ENCODE measurements around the gene RAD51B. TPM values are rescaled to one million over a fixed set of nuclear protein-coding genes. Genes with fewer than 3 reads are reported as not detected.

Gene RAD51B
- polyA plus RNA-seq, 1 experiment = 6.6 TPM

DNA sequence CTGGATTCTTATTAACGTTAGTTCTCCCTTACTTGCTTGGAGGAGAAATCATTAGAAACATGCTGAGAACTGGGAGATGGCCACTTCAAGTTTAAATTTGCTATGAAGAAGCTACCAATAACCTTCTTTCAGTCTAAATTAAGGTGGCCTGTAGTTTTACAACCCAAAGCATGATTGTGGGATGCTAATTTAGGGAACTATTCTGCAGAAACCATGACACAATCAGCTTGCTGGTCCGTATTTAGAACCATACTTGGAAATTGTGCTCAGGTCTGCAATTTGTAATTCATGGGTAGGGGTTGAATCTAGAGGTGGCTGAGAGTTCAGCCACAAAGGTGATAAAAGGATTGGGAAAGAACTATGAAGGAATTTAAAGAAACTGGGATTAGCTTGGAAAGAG is 405.7 kb downstream of the RAD51B start:
- CTCF ChIA-PET = interaction anchor here (0.9 kb wide), 1 partner anchor 281 kb away, joined by 7 read pairs; no protein-coding TSS in a partner anchor
- POLR2A ChIA-PET = no interaction called here
- no peak for TF ChIP-seq CTCF (IDR thresholded peaks at IDR 0.05; ENCODE audit: low read depth, low read length)
- Histone ChIP-seq H3K27ac (ENCODE audit: low read depth, low read length) (no peak overlapping the region), H3K27me3 (ENCODE audit: control insufficient read depth, insufficient read depth, low read length) (no peaks in the 10 kb centered on the region), H3K4me3 (ENCODE audit: low read depth, low read length) (no peak overlapping the region), H3K9me3 (ENCODE audit: control insufficient read depth, insufficient read depth, low read length) (no peaks in the 10 kb centered on the region)
- DNase-seq (ENCODE audit: low read depth, low spot score) = no peak

DNA sequence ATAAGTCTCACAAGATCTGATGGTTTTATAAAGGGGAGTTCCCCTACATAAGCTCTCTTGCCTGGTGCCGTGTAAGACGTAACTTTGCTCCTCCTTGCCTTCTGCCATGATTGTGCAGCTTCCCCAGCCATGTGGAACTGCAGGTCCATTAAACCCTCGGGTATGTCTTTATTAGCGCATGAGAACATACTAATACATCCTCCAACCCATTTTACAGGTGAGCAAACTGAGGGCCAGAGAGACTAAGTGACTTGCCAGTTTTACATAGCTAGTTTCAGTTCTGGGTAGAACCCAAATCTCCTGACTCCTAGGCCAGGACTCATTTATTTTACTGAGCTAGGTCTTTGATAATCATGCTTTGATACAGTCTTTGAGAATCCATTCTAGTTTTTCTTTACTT is 406.9 kb downstream of the RAD51B start:
- POLR2A ChIA-PET = no interaction called here

GRCh38 chr14:68228656-68229055 is 409.1 kb downstream of the RAD51B start:
- Histone ChIP-seq H3K27me3 (ENCODE audit: control insufficient read depth, insufficient read depth, low read length) (no peaks in the 10 kb centered on the region), H3K4me3 (ENCODE audit: low read depth, low read length) (no peak overlapping the region), H3K27ac (ENCODE audit: low read depth, low read length) (no peak overlapping the region), H3K9me3 (ENCODE audit: control insufficient read depth, insufficient read depth, low read length) (no peaks in the 10 kb centered on the region)
- TF ChIP-seq CTCF (IDR thresholded peaks at IDR 0.05; ENCODE audit: low read depth, low read length) = no peak
- POLR2A ChIA-PET = no interaction called here
- CTCF ChIA-PET = interaction anchor here (1.2 to 1.3 kb wide), 2 partner anchors 285 to 615 kb away, joined by 3 to 14 read pairs; no protein-coding TSS in a partner anchor
- DNase-seq (ENCODE audit: low read depth, low spot score) = no peak

More for the DNA sequence above, 406.9 kb downstream of the RAD51B start:
- H3K9me3 ChIP-seq (ENCODE audit: control insufficient read depth, insufficient read depth, low read length) = no peaks in the 10 kb centered on the region
- CTCF ChIA-PET = interaction anchor here (1.3 kb wide), 1 partner anchor 281 kb away, joined by 3 read pairs; no protein-coding TSS in a partner anchor
- H3K27me3 ChIP-seq (ENCODE audit: control insufficient read depth, insufficient read depth, low read length) = no peaks in the 10 kb centered on the region
- no peak for DNase-seq (ENCODE audit: low read depth, low spot score)
- no peak overlapping the region for H3K4me3 ChIP-seq (ENCODE audit: low read depth, low read length)
- no peak overlapping the region for H3K27ac ChIP-seq (ENCODE audit: low read depth, low read length)
- no peak for TF ChIP-seq CTCF (IDR thresholded peaks at IDR 0.05; ENCODE audit: low read depth, low read length)

- no peaks in the 10 kb centered on the region for H3K27me3 ChIP-seq (ENCODE audit: control insufficient read depth, insufficient read depth, low read length)
- no peak overlapping the region for H3K4me3 ChIP-seq (ENCODE audit: low read depth, low read length)
- H3K27ac ChIP-seq (ENCODE audit: low read depth, low read length) = no peak overlapping the region
- POLR2A ChIA-PET = no interaction called here
- no peak for DNase-seq (ENCODE audit: low read depth, low spot score)
- no peak for TF ChIP-seq CTCF (IDR thresholded peaks at IDR 0.05; ENCODE audit: low read depth, low read length)
- no peaks in the 10 kb centered on the region for H3K9me3 ChIP-seq (ENCODE audit: control insufficient read depth, insufficient read depth, low read length)
- CTCF ChIA-PET = no interaction called here
These were observed 410.0 kb downstream of the RAD51B start for GRCh38 chr14:68229423-68230100.

DNA sequence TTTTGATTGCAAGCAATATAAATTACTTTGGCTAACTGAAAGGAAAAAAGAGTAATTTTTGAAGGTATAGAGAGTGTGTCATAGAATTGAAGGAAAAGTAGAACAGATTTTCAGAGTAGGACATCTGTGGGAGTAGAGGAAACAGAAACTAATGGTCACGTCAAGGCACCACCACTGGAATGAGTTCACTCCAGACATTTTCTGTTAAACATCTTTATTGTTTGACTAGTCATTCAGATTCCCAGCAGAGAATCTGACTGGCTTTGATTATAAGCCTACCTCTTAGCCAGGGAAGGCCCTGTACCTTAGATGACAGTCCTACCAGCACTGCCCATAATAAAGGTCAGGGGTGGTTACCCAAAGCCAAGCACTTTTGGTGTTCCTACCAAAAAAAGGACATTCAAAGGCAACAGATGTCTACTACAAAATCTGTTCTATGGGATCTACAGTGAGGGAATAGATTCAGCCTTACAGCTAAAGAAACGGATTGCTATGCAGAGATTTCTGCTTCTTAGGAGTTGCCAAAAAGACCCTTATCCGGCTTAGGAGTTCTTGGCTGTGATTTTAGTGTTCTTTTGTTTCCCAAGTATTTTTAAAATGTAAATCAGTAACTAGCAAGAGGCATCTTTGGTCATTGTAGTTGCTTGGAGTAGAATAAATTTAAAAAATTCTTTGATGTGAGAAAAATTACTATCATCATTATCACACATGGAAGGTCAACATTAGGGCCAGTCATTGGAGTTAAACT is 410.8 kb downstream of the RAD51B start:
- ChIA-PET POLR2A (no interaction called here), CTCF (no interaction called here)
- TF ChIP-seq CTCF (IDR thresholded peaks at IDR 0.05; ENCODE audit: low read depth, low read length) = no peak
- no peak overlapping the region for H3K4me3 ChIP-seq (ENCODE audit: low read depth, low read length)
- no peaks in the 10 kb centered on the region for H3K27me3 ChIP-seq (ENCODE audit: control insufficient read depth, insufficient read depth, low read length)
- H3K9me3 ChIP-seq (ENCODE audit: control insufficient read depth, insufficient read depth, low read length) = no peaks in the 10 kb centered on the region
- H3K27ac ChIP-seq (ENCODE audit: low read depth, low read length) = no peak overlapping the region
- no peak for DNase-seq (ENCODE audit: low read depth, low spot score)

Measured in AG04450 (cell line).